Testis (tissue), 2 donors: ENCODE data around the gene FBXW7.

Experiments used
- CTCF ChIP-seq, 3 experiments: fragments of 450-650 bp in 2 of 3; fragments of 200-600 bp in 1 of 3; sonication (generic) in 1 of 3; IDR thresholded peaks; one replicate each; pipeline ENCODE4 v1.5.1; 2016 to 2019; ENCODE audit warnings: antibody characterized with exemption in 3 of 3, mild to moderate bottlenecking in 2 of 3, moderate library complexity in 1 of 3
- POLR2A ChIP-seq: fragments of 450-650 bp; IDR thresholded peaks from one replicate; pipeline ENCODE4 v1.6.1; 2017; ENCODE audit warnings: antibody characterized with exemption, mild to moderate bottlenecking, moderate library complexity

DNA sequence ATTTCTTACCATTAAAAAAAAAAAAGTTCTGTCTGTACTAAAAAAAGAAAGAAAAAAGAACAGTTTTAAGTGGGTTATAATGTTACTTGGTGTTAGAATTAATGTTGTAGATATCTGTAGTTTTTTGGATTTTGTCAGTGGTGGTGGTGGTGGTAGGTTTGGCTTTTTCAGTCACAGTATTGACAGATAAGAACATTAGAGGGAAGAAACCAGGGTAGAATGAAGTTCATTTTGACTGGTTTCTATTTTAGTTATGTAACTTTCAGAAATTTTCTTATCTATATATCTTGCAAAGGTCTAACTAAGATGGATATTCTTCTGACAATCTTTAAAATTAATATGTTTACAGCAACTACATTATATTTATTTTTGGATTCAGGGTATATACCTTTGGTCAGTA is 105.4 kb downstream of the FBXW7 start:
- TF ChIP-seq CTCF (IDR thresholded peaks at IDR 0.05) (no peak), POLR2A (no peak)
